ENCODE data around the gene ANKRD13C. TPM values are rescaled to one million over a fixed set of nuclear protein-coding genes. Genes with fewer than 3 reads are reported as not detected.

Gene ANKRD13C
- total RNA-seq, 4 donors from 2014 or later: 9.6 to 13.5 (median 11.1) TPM

- peak overlapping the region; percentile 92 to 99 (median 96) for H3K27ac ChIP-seq
- TF ChIP-seq CTCF (IDR thresholded peaks at IDR 0.05 in 4 of 5, conservative IDR thresholded peaks at IDR 0.05 in 1 of 5) (no peak), POLR2A (IDR thresholded peaks at IDR 0.05) (no peak)
- no peak for DNase-seq
- in situ Hi-C loops (cut with MboI; ENCODE audit: low sequenced_read_pairs in 4 of 4): no loop called here
- H3K27me3 ChIP-seq: no peaks in the 10 kb centered on the region
- H3K4me1 ChIP-seq: peaks cover 52 to 67% of the 10 kb centered on the region in 2 donors
- peak overlapping the region; percentile 68 to 97 (median 82) for H3K4me3 ChIP-seq
- no peak for ATAC-seq
- no peaks in the 10 kb centered on the region for H3K9me3 ChIP-seq
- intact Hi-C loops (cut with DNase I; ENCODE audit: low total_unique reads): loop anchor here (1.0 to 5.0 kb wide), 2 partner anchors 89 to 130 kb away; partner anchors contain the start of gene ANKRD13C
- H3K36me3 ChIP-seq: no peaks in the 10 kb centered on the region
Observed at GRCh38 chr1:70222716-70223235, 131.7 kb downstream of the ANKRD13C start.

GRCh38 chr1:70221238-70222121 is 133.0 kb downstream of the ANKRD13C start, which contains the start of gene SRSF11:
Gene SRSF11, plus strand, starts transcription at chr1:70221380. Its CDS starts 257 bp downstream, at chr1:70221637.
- H3K27ac ChIP-seq: peak within 1 kb of the TSS; percentile 92 to 99 (median 96)
- ATAC-seq: peak; percentile 96 to 97
- no peaks in the 10 kb centered on the region for H3K27me3 ChIP-seq
- intact Hi-C loops (cut with DNase I; ENCODE audit: low total_unique reads): loop anchor here (1.0 to 5.0 kb wide), 4 partner anchors 16 to 190 kb away; partner anchors contain the start of genes ANKRD13C, CTH and LRRC40
- no peaks in the 10 kb centered on the region for H3K9me3 ChIP-seq
- TF ChIP-seq CTCF (IDR thresholded peaks at IDR 0.05 in 4 of 5, conservative IDR thresholded peaks at IDR 0.05 in 1 of 5): peak in 3 of 5 experiments; percentile 13 to 33 (median 20)
- TF ChIP-seq POLR2A (IDR thresholded peaks at IDR 0.05): peak; percentile 88 to 93
- peaks cover 43 to 54% of the 10 kb centered on the region in 2 donors for H3K4me1 ChIP-seq
- no peaks in the 10 kb centered on the region for H3K36me3 ChIP-seq
- in situ Hi-C loops (cut with MboI; ENCODE audit: low sequenced_read_pairs in 4 of 4): no loop called here
- peak; percentile 93 to 95 for DNase-seq
- peak within 1 kb of the TSS; percentile 68 to 97 (median 82) for H3K4me3 ChIP-seq

- TF ChIP-seq POLR2A (IDR thresholded peaks at IDR 0.05) (no peak), CTCF (IDR thresholded peaks at IDR 0.05 in 4 of 5, conservative IDR thresholded peaks at IDR 0.05 in 1 of 5) (no peak)
- DNase-seq (peak in 1 of 2 donors; percentile 15), ATAC-seq (no peak)
- no peaks in the 10 kb centered on the region for H3K9me3 ChIP-seq
- H3K4me1 ChIP-seq: peaks cover 39 to 47% of the 10 kb centered on the region in 2 donors
- peak overlapping the region; percentile 68 to 97 (median 82) for H3K4me3 ChIP-seq
- no peaks in the 10 kb centered on the region for H3K27me3 ChIP-seq
- intact Hi-C loops (cut with DNase I; ENCODE audit: low total_unique reads) (loop anchor here (1.0 to 5.0 kb wide), 3 partner anchors 15 to 191 kb away; partner anchors contain the start of genes ANKRD13C, CTH and LRRC40), in situ Hi-C loops (cut with MboI; ENCODE audit: low sequenced_read_pairs in 4 of 4) (no loop called here)
- peak overlapping the region; percentile 92 to 99 (median 96) for H3K27ac ChIP-seq
- H3K36me3 ChIP-seq: no peaks in the 10 kb centered on the region
Observed at GRCh38 chr1:70220517-70221237, 133.8 kb downstream of the ANKRD13C start.

GRCh38 chr1:70220015-70220414 is 134.5 kb downstream of the ANKRD13C start:
- Histone ChIP-seq H3K9me3 (no peaks in the 10 kb centered on the region), H3K36me3 (no peaks in the 10 kb centered on the region), H3K4me3 (no peak overlapping the region), H3K4me1 (peaks cover 37 to 41% of the 10 kb centered on the region in 2 donors), H3K27ac (peak overlapping the region in 3 of 4 donors; percentile 92 to 99 (median 98)), H3K27me3 (no peaks in the 10 kb centered on the region)
- TF ChIP-seq POLR2A (IDR thresholded peaks at IDR 0.05) (no peak), CTCF (IDR thresholded peaks at IDR 0.05 in 4 of 5, conservative IDR thresholded peaks at IDR 0.05 in 1 of 5) (no peak)
- DNase-seq (no peak), ATAC-seq (no peak)
- in situ Hi-C loops (cut with MboI; ENCODE audit: low sequenced_read_pairs in 4 of 4) (no loop called here), intact Hi-C loops (cut with DNase I; ENCODE audit: low total_unique reads) (loop anchor here (5.0 kb wide), 1 partner anchor 132 kb away; the partner anchor contains the start of gene ANKRD13C)

Data from gastrocnemius medialis (tissue), 4 donors.